SHP77 treated with DMSO at 0.1 percent for 48 hours (cell line): ENCODE measurements around the gene WWOX.

Experiments used
- DNase-seq: peaks from one replicate; lab custom pipeline; 2025; lab: John Stamatoyannopoulos, UW

The WWOX gene

GRCh38 chr16:78770353-78771091 is 671.1 kb downstream of the WWOX start:
- peak; percentile 46 for DNase-seq

GRCh38 chr16:78773291-78773702 is 673.8 kb downstream of the WWOX start:
- no peak for DNase-seq

- no peak for DNase-seq
Observed at GRCh38 chr16:78773706-78774105, 674.3 kb downstream of the WWOX start.

- no peak for DNase-seq
Observed at GRCh38 chr16:78775161-78775561, 675.7 kb downstream of the WWOX start.

GRCh38 chr16:78778101-78779004 is 678.9 kb downstream of the WWOX start:
- no peak for DNase-seq

- DNase-seq: no peak
Observed at GRCh38 chr16:78780808-78781207, 681.4 kb downstream of the WWOX start.

GRCh38 chr16:78782572-78782971 is 683.1 kb downstream of the WWOX start:
- no peak for DNase-seq

GRCh38 chr16:78783570-78784079 is 684.2 kb downstream of the WWOX start:
- no peak for DNase-seq

GRCh38 chr16:78784771-78785170 is 685.3 kb downstream of the WWOX start:
- no peak for DNase-seq

GRCh38 chr16:78785218-78785617 is 685.8 kb downstream of the WWOX start:
- DNase-seq: no peak

- DNase-seq: no peak
Observed at GRCh38 chr16:78786635-78787034, 687.2 kb downstream of the WWOX start.

GRCh38 chr16:78788276-78788675 is 688.8 kb downstream of the WWOX start:
- no peak for DNase-seq

GRCh38 chr16:78788696-78789095 is 689.2 kb downstream of the WWOX start:
- no peak for DNase-seq

GRCh38 chr16:78789561-78789960 is 690.1 kb downstream of the WWOX start:
- no peak for DNase-seq

GRCh38 chr16:78791011-78791410 is 691.6 kb downstream of the WWOX start:
- no peak for DNase-seq

GRCh38 chr16:78791926-78792325 is 692.5 kb downstream of the WWOX start:
- no peak for DNase-seq

- no peak for DNase-seq
Observed at GRCh38 chr16:78792952-78793351, 693.5 kb downstream of the WWOX start.

- DNase-seq: no peak
Observed at GRCh38 chr16:78794581-78795250, 695.3 kb downstream of the WWOX start.

GRCh38 chr16:78795433-78795832 is 696.0 kb downstream of the WWOX start:
- DNase-seq: no peak

GRCh38 chr16:78796221-78796866 is 696.9 kb downstream of the WWOX start:
- no peak for DNase-seq

GRCh38 chr16:78799429-78799828 is 700.0 kb downstream of the WWOX start:
- no peak for DNase-seq

- no peak for DNase-seq
Observed at GRCh38 chr16:78800523-78800922, 701.1 kb downstream of the WWOX start.
